Ectodermal cell (in vitro differentiated cells): ENCODE data around the gene MYCBP2.
"Not testable (repeated sequence)": the region's sequence is repeated elsewhere in the genome, so short reads cannot be mapped to it uniquely, and the experiment has no call there.

ENCODE experiments used
- H3K27ac ChIP-seq: 2 replicates; pipeline ENCODE4 v1.7.0; 2013; ENCODE audit warnings: mild to moderate bottlenecking, low read depth, low read length; ENCODE audit not compliant: insufficient read depth, poor library complexity, severe bottlenecking
- H3K27me3 ChIP-seq: 2 replicates; pipeline ENCODE4 v1.7.0; 2013; ENCODE audit warnings: mild to moderate bottlenecking, low read length; ENCODE audit not compliant: insufficient read depth, control insufficient read depth, poor library complexity, severe bottlenecking
- H3K36me3 ChIP-seq: one replicate; pipeline ENCODE4 v1.7.0; 2013; ENCODE audit warnings: low read length; ENCODE audit not compliant: control insufficient read depth, insufficient read depth
- H3K4me1 ChIP-seq: one replicate; pipeline ENCODE4 v1.7.0; 2013; ENCODE audit warnings: low read length; ENCODE audit not compliant: control insufficient read depth, insufficient read depth
- H3K4me3 ChIP-seq: 2 replicates; pipeline ENCODE4 v1.7.0; 2013; ENCODE audit warnings: low read depth, low read length, control low read depth; ENCODE audit not compliant: insufficient read depth
- H3K9me3 ChIP-seq: 2 replicates; pipeline ENCODE4 v1.7.0; 2013; ENCODE audit warnings: mild to moderate bottlenecking, low read length, moderate library complexity; ENCODE audit not compliant: control insufficient read depth
- WGBS, 2 experiments: methylation state at CpG; one replicate each; pipeline ENCODE4 v1.1.7; 2013; ENCODE audit warnings: missing lambda C conversion rate in 2 of 2; 5-methylcytosine and 5-hydroxymethylcytosine counted together

MYCBP2 gene

GRCh38 chr13:77267362-77267761 is 59.5 kb downstream of the MYCBP2 start:
- 100% methylated on average over 1 of the region's 2 CpGs; no CpG with 5 or more reads in 1 of the 2 experiments for WGBS, 2 experiments

GRCh38 chr13:77265336-77265735 is 61.6 kb downstream of the MYCBP2 start:
- H3K9me3 ChIP-seq, result no peaks in the 10 kb centered on the region
- H3K27ac ChIP-seq, result no peak overlapping the region
- no peaks in the 10 kb centered on the region for H3K4me1 ChIP-seq
- WGBS, 2 experiments, result 94 to 95% methylated on average over 4 of the region's 5 CpGs
- no peaks in the 10 kb centered on the region for H3K36me3 ChIP-seq
- H3K27me3 ChIP-seq, result no peaks in the 10 kb centered on the region
- H3K4me3 ChIP-seq, result no peak overlapping the region

More at GRCh38 chr13:77267362-77267761, 59.5 kb downstream of the MYCBP2 start:
- no peak overlapping the region for H3K27ac ChIP-seq
- no peaks in the 10 kb centered on the region for H3K27me3 ChIP-seq
- no peaks in the 10 kb centered on the region for H3K9me3 ChIP-seq
- no peak overlapping the region for H3K4me3 ChIP-seq
- H3K4me1 ChIP-seq, result no peaks in the 10 kb centered on the region
- H3K36me3 ChIP-seq, result no peaks in the 10 kb centered on the region

GRCh38 chr13:77262198-77262597 is 64.7 kb downstream of the MYCBP2 start:
- WGBS, 2 experiments, result 100% methylated on average over 1 of the region's 2 CpGs; no CpG with 5 or more reads in 1 of the 2 experiments
- no peaks in the 10 kb centered on the region for H3K4me1 ChIP-seq
- no peaks in the 10 kb centered on the region for H3K36me3 ChIP-seq
- H3K27me3 ChIP-seq, result no peaks in the 10 kb centered on the region
- no peaks in the 10 kb centered on the region for H3K9me3 ChIP-seq
- H3K27ac ChIP-seq, result no peak overlapping the region
- no peak overlapping the region for H3K4me3 ChIP-seq

GRCh38 chr13:77250975-77251374 is 75.9 kb downstream of the MYCBP2 start:
- H3K27me3 ChIP-seq, result no peaks in the 10 kb centered on the region
- no peaks in the 10 kb centered on the region for H3K36me3 ChIP-seq
- no peak overlapping the region for H3K4me3 ChIP-seq
- no peaks in the 10 kb centered on the region for H3K9me3 ChIP-seq
- WGBS, 2 experiments, result 92 to 95% methylated on average over 3 of the region's 3 CpGs
- H3K4me1 ChIP-seq, result no peaks in the 10 kb centered on the region
- no peak overlapping the region for H3K27ac ChIP-seq

- 77 to 100% methylated on average over 2 of the region's 2 CpGs for WGBS, 2 experiments
- H3K36me3 ChIP-seq, result not testable (repeated sequence)
Measured at GRCh38 chr13:77245224-77245623, 81.7 kb downstream of the MYCBP2 start.

GRCh38 chr13:77239312-77239711 is 87.6 kb downstream of the MYCBP2 start:
- no peaks in the 10 kb centered on the region for H3K27me3 ChIP-seq

More at GRCh38 chr13:77245224-77245623, 81.7 kb downstream of the MYCBP2 start:
- H3K9me3 ChIP-seq, H3K27ac ChIP-seq, H3K4me3 ChIP-seq, H3K4me1 ChIP-seq, H3K27me3 ChIP-seq: not testable (repeated sequence)

GRCh38 chr13:77235456-77236022 is 91.4 kb downstream of the MYCBP2 start:
- no peak overlapping the region for H3K27ac ChIP-seq
- H3K9me3 ChIP-seq, result no peaks in the 10 kb centered on the region
- no peaks in the 10 kb centered on the region for H3K4me1 ChIP-seq
- no peaks in the 10 kb centered on the region for H3K36me3 ChIP-seq
- H3K27me3 ChIP-seq, result no peaks in the 10 kb centered on the region
- no peak overlapping the region for H3K4me3 ChIP-seq

More at GRCh38 chr13:77239312-77239711, 87.6 kb downstream of the MYCBP2 start:
- Histone ChIP-seq H3K9me3 (no peaks in the 10 kb centered on the region), H3K36me3 (no peaks in the 10 kb centered on the region), H3K4me1 (no peaks in the 10 kb centered on the region), H3K27ac (no peak overlapping the region), H3K4me3 (no peak overlapping the region)
- WGBS, 2 experiments, result 93 to 94% methylated on average over 3 of the region's 3 CpGs

GRCh38 chr13:77233159-77233558 is 93.7 kb downstream of the MYCBP2 start:
- no peaks in the 10 kb centered on the region for H3K36me3 ChIP-seq
- H3K27me3 ChIP-seq, result no peaks in the 10 kb centered on the region
- H3K27ac ChIP-seq, result no peak overlapping the region
- H3K9me3 ChIP-seq, result no peaks in the 10 kb centered on the region
- no peaks in the 10 kb centered on the region for H3K4me1 ChIP-seq
- no peak overlapping the region for H3K4me3 ChIP-seq
- WGBS, 2 experiments, result 89% methylated on average over 3 of the region's 4 CpGs

GRCh38 chr13:77230560-77230959 is 96.3 kb downstream of the MYCBP2 start:
- no peak overlapping the region for H3K4me3 ChIP-seq
- no peak overlapping the region for H3K27ac ChIP-seq
- H3K27me3 ChIP-seq, result no peaks in the 10 kb centered on the region
- H3K4me1 ChIP-seq, result no peaks in the 10 kb centered on the region
- 88 to 93% methylated on average over 4 to 5 of the region's 5 CpGs for WGBS, 2 experiments
- no peaks in the 10 kb centered on the region for H3K9me3 ChIP-seq
- H3K36me3 ChIP-seq, result no peaks in the 10 kb centered on the region

GRCh38 chr13:77225946-77226345 is 100.9 kb downstream of the MYCBP2 start:
- H3K4me3 ChIP-seq, result no peak overlapping the region
- H3K27ac ChIP-seq, result no peak overlapping the region
- H3K36me3 ChIP-seq, result no peaks in the 10 kb centered on the region
- no peaks in the 10 kb centered on the region for H3K27me3 ChIP-seq
- H3K9me3 ChIP-seq, result no peaks in the 10 kb centered on the region
- no peaks in the 10 kb centered on the region for H3K4me1 ChIP-seq

GRCh38 chr13:77222909-77223308 is 104.0 kb downstream of the MYCBP2 start:
- Histone ChIP-seq H3K27ac (no peak overlapping the region), H3K27me3 (no peaks in the 10 kb centered on the region), H3K36me3 (no peaks in the 10 kb centered on the region), H3K4me1 (no peaks in the 10 kb centered on the region), H3K4me3 (no peak overlapping the region), H3K9me3 (no peaks in the 10 kb centered on the region)
- 93 to 95% methylated on average over 3 of the region's 3 CpGs for WGBS, 2 experiments
